ENCODE measurements around the gene CALU. TPM values are rescaled to one million over a fixed set of nuclear protein-coding genes. Genes with fewer than 3 reads are reported as not detected.

The CALU gene
- total RNA-seq, 1 experiment from 2014 or later, result 189 TPM

- no peak for DNase-seq (ENCODE audit: extremely low read depth, low read depth)
These were observed 66.1 kb downstream of the CALU start for GRCh38 chr7:128805225-128805624.

GRCh38 chr7:128807191-128807590 is 68.0 kb downstream of the CALU start:
- DNase-seq (ENCODE audit: extremely low read depth, low read depth), result no peak

GRCh38 chr7:128809363-128809762 is 70.2 kb downstream of the CALU start:
- no peak for DNase-seq (ENCODE audit: extremely low read depth, low read depth)

- no peak for DNase-seq (ENCODE audit: extremely low read depth, low read depth)
These were observed 71.3 kb downstream of the CALU start for GRCh38 chr7:128810473-128810872.

GRCh38 chr7:128810997-128811396 is 71.8 kb downstream of the CALU start:
- no peak for DNase-seq (ENCODE audit: extremely low read depth, low read depth)

GRCh38 chr7:128811631-128812430 is 72.7 kb downstream of the CALU start:
- DNase-seq (ENCODE audit: extremely low read depth, low read depth), result no peak

GRCh38 chr7:128812514-128813168 is 73.5 kb downstream of the CALU start:
- no peak for DNase-seq (ENCODE audit: extremely low read depth, low read depth)

- no peak for DNase-seq (ENCODE audit: extremely low read depth, low read depth)
These were observed 75.3 kb downstream of the CALU start for GRCh38 chr7:128814499-128814898.

GRCh38 chr7:128815289-128815942 is 76.3 kb downstream of the CALU start:
- DNase-seq (ENCODE audit: extremely low read depth, low read depth), result no peak

GRCh38 chr7:128818694-128819093 is 79.5 kb downstream of the CALU start:
- no peak for DNase-seq (ENCODE audit: extremely low read depth, low read depth)

Small RNAs within 50 kb of the gene (small RNA-seq; reads per million reads assigned to genes)
- gene RN7SL81P, result 0 to 0.06 reads per million in 2 experiments
- 0.89 to 11.7 reads per million in 2 experiments for gene RNA5SP242
- gene RNA5SP243, result 0.10 to 0.47 reads per million in 2 experiments

Other genes with a start within 250 kb of the CALU start
- 0.03 and 0.17 TPM in 2 replicates for gene GARIN1A, start 67.1 kb upstream of the CALU start, total RNA-seq (2014; rRNA removed; shearing (Covaris generic))
- gene OPN1SW, start 36.4 kb downstream of the CALU start, total RNA-seq (2014; rRNA removed; shearing (Covaris generic)), result not detected in 2 replicates
- gene CCDC136, start 52.6 kb downstream of the CALU start, total RNA-seq (2014; rRNA removed; shearing (Covaris generic)), result 0.61 and 0.87 TPM in 2 replicates
- gene FLNC, start 91.0 kb downstream of the CALU start, total RNA-seq (2014; rRNA removed; shearing (Covaris generic)), result 0.57 and 0.69 TPM in 2 replicates
- 68.0 and 78.5 TPM in 2 replicates for gene ATP6V1F, start 123.5 kb downstream of the CALU start, total RNA-seq (2014; rRNA removed; shearing (Covaris generic))
- gene KCP, start 171.3 kb downstream of the CALU start, total RNA-seq (2014; rRNA removed; shearing (Covaris generic)), result not detected in 2 replicates
- 6.5 and 9.3 TPM in 2 replicates for gene IRF5, start 198.6 kb downstream of the CALU start, total RNA-seq (2014; rRNA removed; shearing (Covaris generic))

Measured in NCI-H460 (cell line).